ENCODE data around the gene NPEPPS. TPM values are rescaled to one million over a fixed set of nuclear protein-coding genes. Genes with fewer than 3 reads are reported as not detected.

The NPEPPS gene
- total RNA-seq, 1 experiment from 2014 or later: 342 TPM

DNA sequence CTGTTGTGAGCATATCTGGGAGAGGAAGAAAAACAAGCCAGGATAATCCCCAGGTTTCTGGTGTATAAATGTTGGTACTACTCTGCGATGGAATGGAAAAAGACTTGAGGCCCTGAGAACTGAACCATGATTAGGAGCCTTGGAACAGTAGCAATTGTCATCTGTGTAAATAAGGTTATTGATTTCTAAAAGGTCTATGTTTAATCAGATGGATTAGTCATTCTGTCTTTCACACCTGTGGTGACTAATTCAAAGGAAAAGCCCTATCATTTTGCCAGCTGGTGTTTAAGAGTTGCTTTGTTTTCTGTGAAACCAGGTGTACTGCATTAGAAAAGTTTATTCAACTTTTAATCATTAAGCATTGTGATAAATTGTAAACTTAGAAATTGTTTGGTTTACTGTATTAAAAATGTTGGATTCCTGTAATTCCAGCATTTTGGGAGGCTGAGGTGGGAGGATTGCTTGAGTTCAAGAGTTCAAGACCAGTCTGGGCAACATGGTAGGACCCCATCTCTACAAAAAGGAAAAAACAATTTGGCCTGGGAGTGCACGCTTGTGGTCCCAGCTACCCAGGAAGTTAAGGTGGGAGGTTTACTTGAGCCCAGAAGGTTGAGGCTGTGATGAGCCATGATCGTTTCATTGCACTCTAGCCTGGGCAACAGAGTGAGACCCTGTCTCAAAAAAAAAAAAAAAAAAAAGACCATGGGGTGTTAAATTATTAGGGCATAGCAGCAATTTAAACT, 89.8 kb downstream of the NPEPPS start:
- Mint-ChIP-seq H3K9me3 (ENCODE audit: low read depth, unreplicated experiment) (no peaks in the 10 kb centered on the region), H3K27ac (ENCODE audit: unreplicated experiment) (peak overlapping the region; percentile 52), H3K4me1 (ENCODE audit: low read depth, unreplicated experiment) (peaks cover 51% of the 10 kb centered on the region), H3K27me3 (ENCODE audit: unreplicated experiment) (no peaks in the 10 kb centered on the region), H3K4me3 (ENCODE audit: low read depth, unreplicated experiment) (peak overlapping the region; percentile 5), H3K36me3 (ENCODE audit: insufficient read depth, unreplicated experiment) (peaks cover 85% of the 10 kb centered on the region)
- no peak for TF ChIP-seq CTCF (IDR thresholded peaks at IDR 0.05; ENCODE audit: unreplicated experiment)
- intact Hi-C loops (cut with micrococcal nuclease; ENCODE audit: unreplicated experiment): loop anchor here (2.0 kb wide), 1 partner anchor 28 kb away; the partner anchor contains the start of gene KPNB1
- CTCF ChIA-PET: interaction anchor here (0.5 to 2.3 kb wide), 9 partner anchors 10 to 751 kb away, joined by 3 to 18 read pairs (median 4); partner anchors contain the start of gene KPNB1
- BruUV-seq (replicated peaks): no TSS peak
- peak; percentile 37 for DNase-seq

DNA sequence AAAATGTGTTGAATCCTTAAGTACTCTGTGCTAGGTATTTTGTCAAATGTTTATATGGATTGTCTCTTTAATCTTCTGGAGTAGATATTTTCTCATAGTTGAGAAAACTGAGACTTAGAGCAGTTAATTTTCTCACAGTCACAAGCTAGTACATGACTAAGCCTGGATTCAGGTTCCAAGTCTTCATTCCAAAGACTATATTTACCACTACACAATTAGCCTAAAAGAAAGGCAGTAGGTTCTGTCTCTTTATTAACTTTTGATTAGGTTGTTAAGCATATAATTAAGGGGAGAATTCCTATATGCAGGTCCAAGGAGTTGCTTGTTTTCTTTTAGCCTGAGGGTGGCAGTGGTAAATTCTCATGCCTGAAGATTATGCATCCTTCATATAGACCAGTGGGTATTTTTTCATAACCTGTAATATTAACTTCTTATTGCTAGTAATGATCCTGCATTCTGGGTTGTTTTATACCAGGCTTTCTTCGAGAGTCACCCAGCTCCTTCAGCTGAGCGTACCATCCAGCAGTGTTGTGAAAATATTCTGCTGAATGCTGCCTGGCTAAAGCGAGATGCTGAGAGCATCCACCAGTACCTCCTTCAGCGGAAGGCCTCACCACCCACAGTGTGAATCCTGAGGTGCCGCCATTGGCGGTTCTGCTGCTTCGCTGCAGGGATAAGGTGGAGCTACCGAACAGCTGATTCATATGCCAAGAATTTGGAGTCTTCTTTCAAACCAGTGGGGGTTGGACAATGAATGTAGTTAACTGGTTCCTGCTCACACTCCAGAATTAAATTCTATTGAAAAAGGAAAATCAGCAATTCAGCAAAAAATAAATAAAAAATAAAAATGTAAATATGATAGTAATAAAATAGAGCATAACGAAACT, 90.6 kb downstream of the NPEPPS start:
- DNase-seq: peak; percentile 68
- CTCF ChIA-PET: interaction anchor here (0.8 to 2.3 kb wide), 5 partner anchors 10 to 539 kb away, joined by 3 to 18 read pairs (median 4); partner anchors contain the start of gene KPNB1
- H3K4me1 Mint-ChIP-seq (ENCODE audit: low read depth, unreplicated experiment): peaks cover 44% of the 10 kb centered on the region
- BruUV-seq (replicated peaks): no TSS peak
- TF ChIP-seq CTCF (IDR thresholded peaks at IDR 0.05; ENCODE audit: unreplicated experiment): no peak
- peaks cover 76% of the 10 kb centered on the region for H3K36me3 Mint-ChIP-seq (ENCODE audit: insufficient read depth, unreplicated experiment)
- H3K4me3 Mint-ChIP-seq (ENCODE audit: low read depth, unreplicated experiment): peak overlapping the region; percentile 5
- peak overlapping the region; percentile 52 for H3K27ac Mint-ChIP-seq (ENCODE audit: unreplicated experiment)
- intact Hi-C loops (cut with micrococcal nuclease; ENCODE audit: unreplicated experiment): loop anchor here (2.0 kb wide), 1 partner anchor 27 kb away; the partner anchor contains the start of gene KPNB1
- H3K9me3 Mint-ChIP-seq (ENCODE audit: low read depth, unreplicated experiment): no peaks in the 10 kb centered on the region
- H3K27me3 Mint-ChIP-seq (ENCODE audit: unreplicated experiment): no peaks in the 10 kb centered on the region

- Mint-ChIP-seq H3K4me3 (ENCODE audit: low read depth, unreplicated experiment) (no peak overlapping the region), H3K36me3 (ENCODE audit: insufficient read depth, unreplicated experiment) (peaks cover 74% of the 10 kb centered on the region), H3K4me1 (ENCODE audit: low read depth, unreplicated experiment) (peaks cover 44% of the 10 kb centered on the region), H3K9me3 (ENCODE audit: low read depth, unreplicated experiment) (no peaks in the 10 kb centered on the region), H3K27ac (ENCODE audit: unreplicated experiment) (peak overlapping the region; percentile 52), H3K27me3 (ENCODE audit: unreplicated experiment) (no peaks in the 10 kb centered on the region)
- CTCF ChIA-PET: interaction anchor here (1.1 to 2.3 kb wide), 3 partner anchors 9 to 27 kb away, joined by 4 to 18 read pairs (median 5); partner anchors contain the start of gene KPNB1
- TF ChIP-seq CTCF (IDR thresholded peaks at IDR 0.05; ENCODE audit: unreplicated experiment): no peak
- intact Hi-C loops (cut with micrococcal nuclease; ENCODE audit: unreplicated experiment): no loop called here
- no peak for DNase-seq
- no TSS peak for BruUV-seq (replicated peaks)
Measured at GRCh38 chr17:47622180-47622549, 91.3 kb downstream of the NPEPPS start.

- H3K27me3 Mint-ChIP-seq (ENCODE audit: unreplicated experiment): no peaks in the 10 kb centered on the region
- H3K27ac Mint-ChIP-seq (ENCODE audit: unreplicated experiment): peak overlapping the region; percentile 42
- H3K4me3 Mint-ChIP-seq (ENCODE audit: low read depth, unreplicated experiment): no peak overlapping the region
- DNase-seq: no peak
- intact Hi-C loops (cut with micrococcal nuclease; ENCODE audit: unreplicated experiment): no loop called here
- TF ChIP-seq CTCF (IDR thresholded peaks at IDR 0.05; ENCODE audit: unreplicated experiment): no peak
- H3K4me1 Mint-ChIP-seq (ENCODE audit: low read depth, unreplicated experiment): peaks cover 30% of the 10 kb centered on the region
- peaks cover 52% of the 10 kb centered on the region for H3K36me3 Mint-ChIP-seq (ENCODE audit: insufficient read depth, unreplicated experiment)
- CTCF ChIA-PET: interaction anchor here (0.7 to 1.1 kb wide), 3 partner anchors 24 to 124 kb away, joined by 3 to 5 read pairs (median 5); no protein-coding TSS in a partner anchor
- BruUV-seq (replicated peaks): no TSS peak
- H3K9me3 Mint-ChIP-seq (ENCODE audit: low read depth, unreplicated experiment): no peaks in the 10 kb centered on the region
Measured at GRCh38 chr17:47624727-47625068, 93.8 kb downstream of the NPEPPS start.

Measured in Calu3 (cell line).